GM21390 (cell line): Measurements from ENCODE around the gene FGF13.

Source experiments
- ATAC-seq: cut with Tn5 transposase; IDR thresholded peaks from one replicate; pipeline ENCODE4 v1.9.1; 2021; ENCODE audit not compliant: unreplicated experiment

Gene FGF13

GRCh38 chrX:138711399-138712347, at the start of gene FGF13:
Gene FGF13, minus strand, starts transcription at chrX:138711717. Its CDS starts 714 bp downstream, at chrX:138711003.
- no peak for ATAC-seq

- no peak for ATAC-seq
Measured at GRCh38 chrX:138759217-138759943, 47.9 kb upstream of the FGF13 start.

- no peak for ATAC-seq
Measured at GRCh38 chrX:138756234-138756633, 44.7 kb upstream of the FGF13 start.

GRCh38 chrX:138754861-138755260, 43.3 kb upstream of the FGF13 start:
- ATAC-seq, result no peak

GRCh38 chrX:138748480-138748879, 37.0 kb upstream of the FGF13 start:
- ATAC-seq, result no peak

GRCh38 chrX:138745196-138745595, 33.7 kb upstream of the FGF13 start:
- peak; percentile 75 for ATAC-seq

GRCh38 chrX:138742217-138742616, 30.7 kb upstream of the FGF13 start:
- no peak for ATAC-seq

GRCh38 chrX:138740341-138740740, 28.8 kb upstream of the FGF13 start:
- no peak for ATAC-seq

- no peak for ATAC-seq
Measured at GRCh38 chrX:138723301-138723700, 11.8 kb upstream of the FGF13 start.

GRCh38 chrX:138719396-138719795, 7.9 kb upstream of the FGF13 start:
- ATAC-seq, result no peak

GRCh38 chrX:138718941-138719340, 7.4 kb upstream of the FGF13 start:
- ATAC-seq, result no peak

GRCh38 chrX:138710866-138711341, 613 bp downstream of the FGF13 start:
- no peak for ATAC-seq

GRCh38 chrX:138709886-138710791, 1.4 kb downstream of the FGF13 start:
- ATAC-seq, result no peak

GRCh38 chrX:138708268-138708667, 3.2 kb downstream of the FGF13 start:
- no peak for ATAC-seq

GRCh38 chrX:138704596-138704995, 6.9 kb downstream of the FGF13 start:
- no peak for ATAC-seq

- ATAC-seq, result no peak
Measured at GRCh38 chrX:138704101-138704500, 7.4 kb downstream of the FGF13 start.

- no peak for ATAC-seq
Measured at GRCh38 chrX:138692591-138692990, 18.9 kb downstream of the FGF13 start.

GRCh38 chrX:138691186-138691585, 20.3 kb downstream of the FGF13 start:
- ATAC-seq, result no peak

GRCh38 chrX:138690591-138690990, 20.9 kb downstream of the FGF13 start:
- ATAC-seq, result no peak

GRCh38 chrX:138683600-138683999, 27.9 kb downstream of the FGF13 start:
- ATAC-seq, result no peak

- ATAC-seq, result no peak
Measured at GRCh38 chrX:138669693-138670092, 41.8 kb downstream of the FGF13 start.
